Stimulated activated CD4-positive, alpha-beta T cell treated with anti-CD3 and anti-CD28 coated beads, Interleukin-4, amount 100 ng/mL, for 4 hours (primary cell): ENCODE measurements around the gene NXN.
"Not testable (repeated sequence)": the region's sequence is repeated elsewhere in the genome, so short reads cannot be mapped to it uniquely, and the experiment has no call there.

Experiments used
- DNase-seq, 2 experiments: peaks; one replicate each; pipeline ENCODE4 v3.0.0-alpha.2; 2020

NXN gene

GRCh38 chr17:951325-952132, 28.0 kb downstream of the NXN start:
- DNase-seq: no peak

- no peak for DNase-seq
Observed at GRCh38 chr17:949623-950303, 29.8 kb downstream of the NXN start.

GRCh38 chr17:948284-948852, 31.2 kb downstream of the NXN start:
- no peak for DNase-seq

GRCh38 chr17:946510-947236, 32.9 kb downstream of the NXN start:
- DNase-seq: no peak

- no peak for DNase-seq
Observed at GRCh38 chr17:945672-946071, 33.9 kb downstream of the NXN start.

GRCh38 chr17:944266-944826, 35.2 kb downstream of the NXN start:
- DNase-seq: no peak

- no peak for DNase-seq
Observed at GRCh38 chr17:935485-935884, 44.1 kb downstream of the NXN start.

GRCh38 chr17:933312-934073, 46.1 kb downstream of the NXN start:
- DNase-seq: no peak

- no peak for DNase-seq
Observed at GRCh38 chr17:930258-930657, 49.3 kb downstream of the NXN start.

GRCh38 chr17:929586-929985, 50.0 kb downstream of the NXN start:
- no peak for DNase-seq

GRCh38 chr17:927611-928461, 51.7 kb downstream of the NXN start:
- no peak for DNase-seq

GRCh38 chr17:925817-926216, 53.8 kb downstream of the NXN start:
- DNase-seq: no peak

GRCh38 chr17:924711-925475, 54.7 kb downstream of the NXN start:
- DNase-seq: no peak

GRCh38 chr17:924306-924705, 55.3 kb downstream of the NXN start:
- DNase-seq: not testable (repeated sequence)

GRCh38 chr17:923633-924032, 55.9 kb downstream of the NXN start:
- DNase-seq: no peak

- DNase-seq: no peak
Observed at GRCh38 chr17:921161-921560, 58.4 kb downstream of the NXN start.

- DNase-seq: no peak
Observed at GRCh38 chr17:920190-920589, 59.4 kb downstream of the NXN start.

GRCh38 chr17:917941-918740, 61.4 kb downstream of the NXN start:
- no peak for DNase-seq

GRCh38 chr17:917391-917811, 62.2 kb downstream of the NXN start:
- no peak for DNase-seq

- no peak for DNase-seq
Observed at GRCh38 chr17:916315-916714, 63.3 kb downstream of the NXN start.
